ENCODE results near the gene SV2C. TPM values are rescaled to one million over a fixed set of nuclear protein-coding genes. Genes with fewer than 3 reads are reported as not detected.
A peak's percentile ranks its signal among the peaks of the same experiment; 100 is the strongest.
"Not testable (repeated sequence)": the region's sequence is repeated elsewhere in the genome, so short reads cannot be mapped to it uniquely, and the experiment has no call there.

SV2C gene
- total RNA-seq, 5 donors from 2014 or later (not counting 1 experiment from before 2014, with no cell fraction given) = 0.03 to 0.07 (median 0.03) TPM; not detected in 2

DNA sequence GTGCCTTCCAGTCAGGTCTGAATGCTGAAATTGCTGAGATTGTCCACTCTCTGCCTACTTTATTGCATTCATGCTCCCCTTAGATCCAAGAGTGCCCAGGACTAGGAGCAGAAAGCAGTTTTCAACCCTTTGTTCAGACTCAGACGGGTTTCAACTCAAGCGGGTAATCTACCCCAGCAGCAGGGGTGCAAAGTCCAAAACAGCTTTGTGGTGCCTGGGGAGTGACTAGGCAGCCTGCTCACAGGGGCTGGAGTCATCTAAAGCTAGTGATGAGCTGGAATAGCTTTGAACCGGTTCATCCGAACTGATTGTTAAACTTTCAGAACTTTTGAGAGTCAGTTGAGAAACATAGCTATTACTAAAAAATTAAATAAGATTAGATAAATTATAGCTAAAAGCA lies 248.9 kb downstream of the SV2C start:
- ATAC-seq (replicated peaks in 1 of 4) (no peak), DNase-seq (no peak)
- 100% methylated on average over 1 of the region's 4 CpGs for WGBS (ENCODE audit: insufficient coverage)
- peaks cover 17 to 41% of the 10 kb centered on the region in 2 experiments for H3K4me1 ChIP-seq (ENCODE audit: control insufficient read depth in 1 of 2, extremely low read depth in 1 of 2, insufficient read depth in 2 of 2, low read length in 2 of 2)
- ChIA-PET POLR2A (interaction anchor here (0.6 to 0.7 kb wide), 4 partner anchors 9 to 1344 kb away, joined by 3 to 7 read pairs (median 4); no protein-coding TSS in a partner anchor), CTCF (interaction anchor here in 1 of 2 donors (0.5 to 1.3 kb wide), 3 partner anchors 21 to 211 kb away, joined by 3 to 5 read pairs (median 3); no protein-coding TSS in a partner anchor)
- no peaks in the 10 kb centered on the region for H3K36me3 ChIP-seq (ENCODE audit: control insufficient read depth in 2 of 2, extremely low read depth in 1 of 2, insufficient read depth in 1 of 2, low read length in 1 of 2)
- H3K9me3 Mint-ChIP-seq = no peaks in the 10 kb centered on the region
- no peaks in the 10 kb centered on the region for H3K9me3 ChIP-seq
- no peak overlapping the region for H3K4me3 ChIP-seq (ENCODE audit: control insufficient read depth in 1 of 2, extremely low read depth in 1 of 2, low read length in 1 of 2)
- no peaks in the 10 kb centered on the region for H3K27me3 Mint-ChIP-seq
- H3K27ac Mint-ChIP-seq = peak overlapping the region; percentile 93 to 95
- no peaks in the 10 kb centered on the region for H3K36me3 Mint-ChIP-seq
- no peaks in the 10 kb centered on the region for H3K27me3 ChIP-seq (replicated peaks in 1 of 2; ENCODE audit: control insufficient read depth in 2 of 2, extremely low read depth in 1 of 2, insufficient read depth in 2 of 2, low read length in 1 of 2)
- peak overlapping the region; percentile 62 for H3K27ac ChIP-seq (ENCODE audit: low read length)
- peak overlapping the region in 1 of 3 donors; percentile 51 for H3K4me3 Mint-ChIP-seq
- peaks cover 55 to 65% (median 59%) of the 10 kb centered on the region in 3 donors for H3K4me1 Mint-ChIP-seq

DNA sequence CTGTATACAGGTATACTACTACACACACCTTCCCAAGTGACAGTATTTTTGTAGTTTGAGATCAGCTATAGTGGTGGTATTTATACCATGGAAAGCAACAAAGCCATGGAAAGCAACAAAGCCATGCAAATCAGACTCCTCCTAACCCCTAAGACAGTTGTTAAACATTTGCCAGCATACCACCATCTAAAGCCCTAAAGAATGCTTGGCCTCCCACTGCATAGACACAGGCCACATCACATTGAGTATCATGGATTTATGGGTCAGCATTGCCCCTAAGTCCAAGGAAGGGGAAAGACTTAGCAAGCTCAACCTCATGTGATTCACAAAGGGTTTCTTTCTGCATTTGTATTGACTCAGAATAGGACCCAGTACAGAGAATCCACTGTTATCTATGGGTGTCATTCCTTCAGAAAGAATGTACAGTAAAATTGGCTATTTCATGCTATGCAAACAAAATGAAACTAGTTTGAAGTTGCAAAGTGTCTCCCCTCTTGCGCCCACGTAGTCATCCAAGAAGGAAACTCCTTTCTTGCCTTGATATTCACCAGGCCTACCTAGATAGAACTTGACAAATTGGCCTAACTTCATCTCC lies 249.5 kb downstream of the SV2C start:
- ChIA-PET CTCF (interaction anchor here in 1 of 2 donors (0.5 to 1.3 kb wide), 3 partner anchors 20 to 210 kb away, joined by 3 to 5 read pairs (median 3); no protein-coding TSS in a partner anchor), POLR2A (interaction anchor here (0.6 to 0.7 kb wide), 4 partner anchors 8 to 1345 kb away, joined by 3 to 7 read pairs (median 4); no protein-coding TSS in a partner anchor)
- peak overlapping the region; percentile 79 to 82 for H3K27ac Mint-ChIP-seq
- H3K9me3 Mint-ChIP-seq = no peaks in the 10 kb centered on the region
- Histone ChIP-seq H3K4me1 (ENCODE audit: control insufficient read depth in 1 of 2, extremely low read depth in 1 of 2, insufficient read depth in 2 of 2, low read length in 2 of 2) (peaks cover 11 to 39% of the 10 kb centered on the region in 2 experiments), H3K4me3 (ENCODE audit: control insufficient read depth in 1 of 2, extremely low read depth in 1 of 2, low read length in 1 of 2) (no peak overlapping the region), H3K27me3 (replicated peaks in 1 of 2; ENCODE audit: control insufficient read depth in 2 of 2, extremely low read depth in 1 of 2, insufficient read depth in 2 of 2, low read length in 1 of 2) (no peaks in the 10 kb centered on the region), H3K36me3 (ENCODE audit: control insufficient read depth in 2 of 2, extremely low read depth in 1 of 2, insufficient read depth in 1 of 2, low read length in 1 of 2) (no peaks in the 10 kb centered on the region), H3K9me3 (no peaks in the 10 kb centered on the region), H3K27ac (ENCODE audit: low read length) (peak overlapping the region; percentile 62)
- WGBS (ENCODE audit: insufficient coverage) = no CpG with 5 or more reads among the region's 2 CpGs
- no peak overlapping the region for H3K4me3 Mint-ChIP-seq
- DNase-seq = no peak
- peaks cover 53 to 65% (median 59%) of the 10 kb centered on the region in 3 donors for H3K4me1 Mint-ChIP-seq
- no peak for ATAC-seq (replicated peaks in 1 of 4)
- H3K36me3 Mint-ChIP-seq = no peaks in the 10 kb centered on the region
- no peaks in the 10 kb centered on the region for H3K27me3 Mint-ChIP-seq

DNA sequence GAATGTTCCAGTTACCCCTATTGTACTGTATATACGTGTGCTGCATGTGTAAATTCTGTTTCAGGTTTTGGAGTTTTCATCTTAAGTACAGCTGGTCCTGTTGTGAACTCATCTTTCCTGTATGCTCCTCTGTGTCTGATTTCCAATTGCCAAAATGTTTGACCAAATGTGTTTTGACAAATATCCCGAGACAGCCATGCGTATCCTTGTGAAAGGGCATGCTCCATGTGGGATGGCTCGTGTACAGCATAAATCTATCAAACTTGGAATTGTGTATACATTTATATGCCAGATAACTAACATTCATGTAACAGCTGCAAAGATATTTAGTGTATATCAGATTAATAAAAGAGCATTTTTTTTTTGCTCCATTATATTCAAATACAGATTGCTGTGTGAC lies 250.4 kb downstream of the SV2C start:
- Histone ChIP-seq H3K4me3 (ENCODE audit: control insufficient read depth in 1 of 2, extremely low read depth in 1 of 2, low read length in 1 of 2) (no peak overlapping the region), H3K9me3 (no peaks in the 10 kb centered on the region), H3K4me1 (ENCODE audit: control insufficient read depth in 1 of 2, extremely low read depth in 1 of 2, insufficient read depth in 2 of 2, low read length in 2 of 2) (peaks cover 10 to 39% of the 10 kb centered on the region in 2 experiments), H3K27me3 (replicated peaks in 1 of 2; ENCODE audit: control insufficient read depth in 2 of 2, extremely low read depth in 1 of 2, insufficient read depth in 2 of 2, low read length in 1 of 2) (no peaks in the 10 kb centered on the region), H3K36me3 (ENCODE audit: control insufficient read depth in 2 of 2, extremely low read depth in 1 of 2, insufficient read depth in 1 of 2, low read length in 1 of 2) (no peaks in the 10 kb centered on the region), H3K27ac (ENCODE audit: low read length) (no peak overlapping the region)
- Mint-ChIP-seq H3K36me3 (no peaks in the 10 kb centered on the region), H3K4me3 (no peak overlapping the region), H3K4me1 (peaks cover 53 to 65% (median 57%) of the 10 kb centered on the region in 3 donors), H3K27ac (peak overlapping the region in 1 of 2 donors; percentile 13), H3K9me3 (no peaks in the 10 kb centered on the region), H3K27me3 (no peaks in the 10 kb centered on the region)
- CTCF ChIA-PET = no interaction called here
- POLR2A ChIA-PET = no interaction called here
- 100% methylated on average over 1 of the region's 4 CpGs for WGBS (ENCODE audit: insufficient coverage)
- no peak for DNase-seq
- ATAC-seq (replicated peaks in 1 of 4) = no peak

DNA sequence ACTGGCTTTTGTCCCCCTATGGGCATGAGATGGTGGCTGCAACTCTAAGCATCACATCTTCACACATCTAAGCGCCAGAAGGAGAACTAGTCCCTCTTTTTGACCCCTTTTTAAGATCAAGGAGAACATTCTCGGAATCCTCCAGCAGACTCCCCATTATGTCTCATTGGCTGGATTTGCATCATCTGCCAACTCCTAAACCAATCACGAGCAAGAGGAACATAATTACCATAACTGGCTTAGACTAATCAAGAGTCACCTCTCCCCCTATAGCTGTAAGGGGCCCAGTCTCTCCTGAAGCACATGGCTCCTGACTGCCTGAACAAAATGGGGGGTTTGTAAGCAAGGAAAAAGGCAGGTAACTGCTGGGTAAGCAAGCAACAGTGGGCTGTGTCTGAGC lies 251.4 kb downstream of the SV2C start:
- Histone ChIP-seq H3K4me1 (ENCODE audit: control insufficient read depth in 1 of 2, extremely low read depth in 1 of 2, insufficient read depth in 2 of 2, low read length in 2 of 2) (peaks cover 10 to 33% of the 10 kb centered on the region in 2 experiments), H3K27ac (ENCODE audit: low read length) (no peak overlapping the region), H3K9me3 (no peaks in the 10 kb centered on the region), H3K27me3 (replicated peaks in 1 of 2; ENCODE audit: control insufficient read depth in 2 of 2, extremely low read depth in 1 of 2, insufficient read depth in 2 of 2, low read length in 1 of 2) (no peaks in the 10 kb centered on the region), H3K4me3 (ENCODE audit: control insufficient read depth in 1 of 2, extremely low read depth in 1 of 2, low read length in 1 of 2) (no peak overlapping the region), H3K36me3 (ENCODE audit: control insufficient read depth in 2 of 2, extremely low read depth in 1 of 2, insufficient read depth in 1 of 2, low read length in 1 of 2) (no peaks in the 10 kb centered on the region)
- H3K9me3 Mint-ChIP-seq = no peaks in the 10 kb centered on the region
- peaks cover 48 to 57% (median 50%) of the 10 kb centered on the region in 3 donors for H3K4me1 Mint-ChIP-seq
- ChIA-PET POLR2A (interaction anchor here (0.5 to 1.0 kb wide), 7 partner anchors 8 to 273 kb away, joined by 3 to 9 read pairs (median 5); no protein-coding TSS in a partner anchor), CTCF (interaction anchor here in 1 of 2 donors (1.0 kb wide), 1 partner anchor 248 kb away, joined by 3 read pairs; no protein-coding TSS in a partner anchor)
- H3K4me3 Mint-ChIP-seq = no peak overlapping the region
- DNase-seq (no peak), ATAC-seq (replicated peaks in 1 of 4) (no peak)
- no peaks in the 10 kb centered on the region for H3K27me3 Mint-ChIP-seq
- H3K27ac Mint-ChIP-seq = no peak overlapping the region
- no peaks in the 10 kb centered on the region for H3K36me3 Mint-ChIP-seq
- WGBS (ENCODE audit: insufficient coverage) = 95% methylated on average over 2 of the region's 3 CpGs

DNA sequence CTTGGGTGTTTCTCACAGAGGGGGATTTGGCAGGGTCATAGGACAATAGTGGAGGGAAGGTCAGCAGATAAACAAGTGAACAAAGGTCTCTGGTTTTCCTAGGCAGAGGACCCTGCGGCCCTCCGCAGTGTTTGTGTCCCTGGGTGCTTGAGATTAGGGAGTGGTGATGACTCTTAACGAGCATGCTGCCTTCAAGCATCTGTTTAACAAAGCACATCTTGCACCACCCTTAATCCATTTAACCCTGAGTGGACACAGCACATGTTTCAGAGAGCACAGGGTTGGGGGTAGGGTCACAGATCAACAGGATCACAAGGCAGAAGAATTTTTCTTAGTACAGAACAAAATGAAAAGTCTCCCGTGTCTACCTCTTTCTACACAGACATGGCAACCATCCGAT lies 252.3 kb downstream of the SV2C start:
- H3K4me1 Mint-ChIP-seq = peaks cover 42 to 48% (median 43%) of the 10 kb centered on the region in 3 donors
- not testable (repeated sequence) for DNase-seq; H3K27ac Mint-ChIP-seq; ATAC-seq (replicated peaks in 1 of 4); H3K4me3 ChIP-seq (ENCODE audit: control insufficient read depth in 1 of 2, extremely low read depth in 1 of 2, low read length in 1 of 2); H3K4me3 Mint-ChIP-seq; H3K27ac ChIP-seq (ENCODE audit: low read length); H3K36me3 Mint-ChIP-seq; H3K36me3 ChIP-seq (ENCODE audit: control insufficient read depth in 2 of 2, extremely low read depth in 1 of 2, insufficient read depth in 1 of 2, low read length in 1 of 2); H3K9me3 Mint-ChIP-seq; H3K27me3 Mint-ChIP-seq; H3K27me3 ChIP-seq (replicated peaks in 1 of 2; ENCODE audit: control insufficient read depth in 2 of 2, extremely low read depth in 1 of 2, insufficient read depth in 2 of 2, low read length in 1 of 2); H3K9me3 ChIP-seq
- no CpG with 5 or more reads among the region's 5 CpGs for WGBS (ENCODE audit: insufficient coverage)
- ChIA-PET POLR2A (interaction anchor here (0.6 to 1.0 kb wide), 4 partner anchors 9 to 232 kb away, joined by 3 to 6 read pairs (median 5); no protein-coding TSS in a partner anchor), CTCF (interaction anchor here in 1 of 2 donors (1.0 kb wide), 1 partner anchor 247 kb away, joined by 3 read pairs; no protein-coding TSS in a partner anchor)
- H3K4me1 ChIP-seq (ENCODE audit: control insufficient read depth in 1 of 2, extremely low read depth in 1 of 2, insufficient read depth in 2 of 2, low read length in 2 of 2) = peaks cover 10 to 28% of the 10 kb centered on the region in 2 experiments

DNA sequence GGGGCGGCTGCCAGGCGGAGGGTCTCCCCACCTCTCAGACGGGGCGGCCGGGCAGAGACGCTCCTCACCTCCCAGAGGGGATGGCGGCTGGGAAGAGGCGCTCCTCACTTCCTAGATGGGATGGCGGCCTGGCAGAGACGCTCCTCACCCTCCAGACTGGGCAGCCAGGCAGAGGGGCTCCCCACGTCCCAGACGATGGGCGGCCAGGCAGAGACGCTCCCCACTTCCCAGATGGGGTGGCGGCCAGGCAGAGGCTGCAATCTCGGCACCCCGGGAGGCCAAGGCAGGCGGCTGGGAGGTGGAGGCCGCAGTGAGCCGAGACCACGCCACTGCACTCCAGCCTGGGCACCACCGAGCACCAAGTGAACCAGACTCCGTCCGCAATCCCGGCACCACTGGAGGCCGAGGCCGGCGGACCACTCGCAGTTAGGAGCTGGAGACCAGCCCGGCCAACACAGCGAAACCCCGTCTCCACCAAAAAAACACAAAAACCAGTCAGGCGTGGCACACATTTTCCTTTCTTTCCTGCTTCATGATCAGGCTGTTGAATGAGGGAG lies 253.1 kb downstream of the SV2C start:
- ATAC-seq (replicated peaks in 1 of 4); CTCF ChIA-PET; H3K4me3 Mint-ChIP-seq; H3K9me3 Mint-ChIP-seq; H3K27me3 ChIP-seq (replicated peaks in 1 of 2; ENCODE audit: control insufficient read depth in 2 of 2, extremely low read depth in 1 of 2, insufficient read depth in 2 of 2, low read length in 1 of 2); H3K4me3 ChIP-seq (ENCODE audit: control insufficient read depth in 1 of 2, extremely low read depth in 1 of 2, low read length in 1 of 2); DNase-seq; H3K27me3 Mint-ChIP-seq; H3K27ac ChIP-seq (ENCODE audit: low read length); H3K36me3 Mint-ChIP-seq; POLR2A ChIA-PET; H3K36me3 ChIP-seq (ENCODE audit: control insufficient read depth in 2 of 2, extremely low read depth in 1 of 2, insufficient read depth in 1 of 2, low read length in 1 of 2); H3K27ac Mint-ChIP-seq; H3K9me3 ChIP-seq: not testable (repeated sequence)
- H3K4me1 Mint-ChIP-seq = peaks cover 35 to 41% (median 36%) of the 10 kb centered on the region in 3 donors
- peaks cover 6 to 22% of the 10 kb centered on the region in 2 experiments for H3K4me1 ChIP-seq (ENCODE audit: control insufficient read depth in 1 of 2, extremely low read depth in 1 of 2, insufficient read depth in 2 of 2, low read length in 2 of 2)
- 97% methylated on average over 20 of the region's 33 CpGs for WGBS (ENCODE audit: insufficient coverage)

Data from T-cell (primary cell).